Urothelium cell line (cell line): Measurements from ENCODE around the gene KIF5B.
A peak's percentile ranks its signal among the peaks of the same experiment; 100 is the strongest.
"Not testable (repeated sequence)": the region's sequence is repeated elsewhere in the genome, so short reads cannot be mapped to it uniquely, and the experiment has no call there.

Experiments
- DNase-seq: peaks from one replicate; pipeline ENCODE4 v3.0.0; 2011; ENCODE audit warnings: low spot score, mixed read lengths
- FAIRE-seq: peaks from 2 replicates; lab custom pipeline; 2011; peaks lifted over from hg19 to GRCh38; lab: Jason Lieb, UNC

The KIF5B gene

GRCh38 chr10:32056136-32057035 is at the start of gene KIF5B:
TSS of gene KIF5B (minus strand) at chr10:32056425. CDS start at chr10:32055973, 452 bp downstream.
- DNase-seq, result peak; percentile 99
- FAIRE-seq, result peak; percentile 98

- no peak for DNase-seq
- no peak for FAIRE-seq
Observed at GRCh38 chr10:32105782-32106382, 49.7 kb upstream of the KIF5B start.

GRCh38 chr10:32104622-32105509 is 48.6 kb upstream of the KIF5B start:
- FAIRE-seq (no peak), DNase-seq (no peak)

GRCh38 chr10:32104181-32104580 is 48.0 kb upstream of the KIF5B start:
- DNase-seq (no peak), FAIRE-seq (no peak)

GRCh38 chr10:32103721-32104120 is 47.5 kb upstream of the KIF5B start:
- no peak for DNase-seq
- no peak for FAIRE-seq

GRCh38 chr10:32098566-32099259 is 42.5 kb upstream of the KIF5B start:
- FAIRE-seq, result not testable (repeated sequence)

GRCh38 chr10:32095116-32095733 is 39.0 kb upstream of the KIF5B start:
- DNase-seq, result no peak
- no peak for FAIRE-seq

More at GRCh38 chr10:32098566-32099259, 42.5 kb upstream of the KIF5B start:
- DNase-seq, result not testable (repeated sequence)

- DNase-seq (no peak), FAIRE-seq (peak; percentile 46)
Observed at GRCh38 chr10:32093650-32094049, 37.4 kb upstream of the KIF5B start.

GRCh38 chr10:32091046-32091445 is 34.8 kb upstream of the KIF5B start:
- FAIRE-seq (no peak), DNase-seq (no peak)

- no peak for DNase-seq
- FAIRE-seq, result no peak
Observed at GRCh38 chr10:32084185-32084851, 28.1 kb upstream of the KIF5B start.

- FAIRE-seq, result peak; percentile 67
- DNase-seq, result peak; percentile 85
Observed at GRCh38 chr10:32077896-32078485, 21.8 kb upstream of the KIF5B start.

GRCh38 chr10:32073659-32074058 is 17.4 kb upstream of the KIF5B start:
- DNase-seq (no peak), FAIRE-seq (no peak)

- DNase-seq (no peak), FAIRE-seq (no peak)
Observed at GRCh38 chr10:32073128-32073527, 16.9 kb upstream of the KIF5B start.

GRCh38 chr10:32072025-32072800 is 16.0 kb upstream of the KIF5B start:
- FAIRE-seq (no peak), DNase-seq (no peak)

- FAIRE-seq (no peak), DNase-seq (no peak)
Observed at GRCh38 chr10:32070645-32071044, 14.4 kb upstream of the KIF5B start.

- no peak for FAIRE-seq
- DNase-seq, result no peak
Observed at GRCh38 chr10:32068569-32068968, 12.3 kb upstream of the KIF5B start.

GRCh38 chr10:32067931-32068330 is 11.7 kb upstream of the KIF5B start:
- FAIRE-seq, DNase-seq: not testable (repeated sequence)

GRCh38 chr10:32065856-32066255 is 9.6 kb upstream of the KIF5B start:
- FAIRE-seq (no peak), DNase-seq (no peak)
